ENCODE results near the gene WEE1.

GRCh38 chr11:9580894-9581293 is 7.4 kb downstream of the WEE1 start:
- TF ChIP-seq CTCF (IDR thresholded peaks at IDR 0.05 in 2 of 3, conservative IDR thresholded peaks at IDR 0.05 in 1 of 3; ENCODE audit: control insufficient read depth in 2 of 3, extremely low read depth in 1 of 3, insufficient read depth in 1 of 3, low read depth in 3 of 3, low read length in 3 of 3) (no peak), MLLT1 (IDR thresholded peaks at IDR 0.05) (no peak), KDM1A (IDR thresholded peaks at IDR 0.05; ENCODE audit: borderline replicate concordance) (no peak), BCL11A (IDR thresholded peaks at IDR 0.05; ENCODE audit: low read depth, low read length) (no peak)

Measured in GM12878 (cell line).